MM.1S (cell line): Measurements from ENCODE around the gene CHCHD6.

ENCODE experiments used
- DNase-seq: peaks from one replicate; pipeline ENCODE4 v3.0.0-alpha.2; 2015
- H2AFZ ChIP-seq: fragments of 300-600 bp; sonication (generic); 2 replicates; pipeline ENCODE4 v1.6.0; 2016; ENCODE audit warnings: antibody characterized with exemption, low read length
- H3F3A ChIP-seq: fragments of 300-600 bp; sonication (generic); 2 replicates; pipeline ENCODE4 v1.6.1; 2016; ENCODE audit warnings: mild to moderate bottlenecking, antibody characterized with exemption, low read length, moderate library complexity, mixed read lengths; ENCODE audit not compliant: insufficient read depth
- H3K27ac ChIP-seq: fragments of 300-600 bp; sonication (generic); 2 replicates; pipeline ENCODE4 v1.5.1; 2016; ENCODE audit warnings: mild to moderate bottlenecking, low read length
- H3K27me3 ChIP-seq: fragments of 300-600 bp; sonication (generic); replicated peaks from 2 replicates; pipeline ENCODE4 v1.6.0; 2016; ENCODE audit warnings: low read length; ENCODE audit not compliant: insufficient read depth
- H3K36me3 ChIP-seq: fragments of 300-600 bp; sonication (generic); replicated peaks from 2 replicates; pipeline ENCODE4 v1.6.1; 2016; ENCODE audit warnings: mild to moderate bottlenecking, low read length, mixed read lengths; ENCODE audit not compliant: insufficient read depth
- H3K4me1 ChIP-seq: fragments of 300-600 bp; sonication (generic); 2 replicates; pipeline ENCODE4 v1.6.1; 2016; ENCODE audit warnings: low read length, mixed read lengths
- H3K4me2 ChIP-seq: fragments of 300-600 bp; sonication (generic); 2 replicates; pipeline ENCODE4 v1.6.0; 2016; ENCODE audit warnings: low read depth, low read length
- H3K4me3 ChIP-seq: fragments of 300-600 bp; sonication (generic); 2 replicates; pipeline ENCODE4 v1.5.1; 2016; ENCODE audit warnings: low read length, mixed read lengths
- H3K79me2 ChIP-seq: fragments of 300-600 bp; sonication (generic); 2 replicates; pipeline ENCODE4 v1.6.1; 2016; ENCODE audit warnings: mixed run types, low read length, mixed read lengths
- H3K9ac ChIP-seq: fragments of 300-600 bp; sonication (generic); 2 replicates; pipeline ENCODE4 v1.6.1; 2016; ENCODE audit warnings: low read length, mixed read lengths
- H3K9me2 ChIP-seq: fragments of 300-600 bp; sonication (generic); replicated peaks from 2 replicates; pipeline ENCODE4 v1.6.1; 2016; ENCODE audit warnings: mild to moderate bottlenecking, low read length, mixed read lengths; ENCODE audit not compliant: insufficient read depth
- H3K9me3 ChIP-seq: fragments of 300-600 bp; sonication (generic); replicated peaks from 2 replicates; pipeline ENCODE4 v1.6.1; 2016; ENCODE audit warnings: mild to moderate bottlenecking, low read length, mixed read lengths; ENCODE audit not compliant: insufficient read depth
- H4K20me1 ChIP-seq: fragments of 300-600 bp; sonication (generic); 2 replicates; pipeline ENCODE4 v1.6.1; 2016; ENCODE audit warnings: mild to moderate bottlenecking, low read length, moderate library complexity, mixed read lengths; ENCODE audit not compliant: insufficient read depth
- CTCF ChIP-seq: fragments of 300-600 bp; sonication (generic); IDR thresholded peaks from 2 replicates; pipeline ENCODE4 v1.5.1; 2016; ENCODE audit warnings: antibody characterized with exemption, low read length, mixed read lengths
- EZH2 ChIP-seq: fragments of 300-600 bp; sonication (generic); optimal IDR thresholded peaks from 2 replicates; pipeline ENCODE3; 2017; ENCODE audit warnings: low read depth, mild to moderate bottlenecking, antibody characterized with exemption, low read length, mixed read lengths
- EZH2phosphoT487 ChIP-seq: fragments of 300-600 bp; sonication (generic); IDR thresholded peaks from 2 replicates; pipeline ENCODE4 v1.6.1; 2018; ENCODE audit warnings: antibody characterized with exemption, low read length

Gene CHCHD6

GRCh38 chr3:126859415-126860246 lies 155.6 kb downstream of the CHCHD6 start:
- Histone ChIP-seq H3K27me3 (no peaks in the 10 kb centered on the region), H2AFZ (no peak overlapping the region), H3F3A (no peaks in the 10 kb centered on the region), H3K4me3 (no peak overlapping the region), H3K9ac (no peak overlapping the region), H4K20me1 (no peaks in the 10 kb centered on the region), H3K9me2 (no peaks in the 10 kb centered on the region), H3K79me2 (no peaks in the 10 kb centered on the region), H3K36me3 (no peaks in the 10 kb centered on the region), H3K27ac (no peak overlapping the region), H3K4me2 (no peak overlapping the region), H3K9me3 (no peaks in the 10 kb centered on the region), H3K4me1 (no peaks in the 10 kb centered on the region)
- TF ChIP-seq EZH2phosphoT487: no peak
- no peak for TF ChIP-seq CTCF
- no peak for TF ChIP-seq EZH2
- DNase-seq: no peak

GRCh38 chr3:126865736-126866135 lies 161.7 kb downstream of the CHCHD6 start:
- no peak overlapping the region for H3K9ac ChIP-seq
- H3K4me1 ChIP-seq: no peaks in the 10 kb centered on the region
- no peak overlapping the region for H3K27ac ChIP-seq
- no peaks in the 10 kb centered on the region for H3F3A ChIP-seq
- no peak overlapping the region for H3K4me2 ChIP-seq
- DNase-seq: peak; percentile 14
- no peak overlapping the region for H3K4me3 ChIP-seq
- no peaks in the 10 kb centered on the region for H3K36me3 ChIP-seq
- H3K9me2 ChIP-seq: no peaks in the 10 kb centered on the region
- no peaks in the 10 kb centered on the region for H3K27me3 ChIP-seq
- no peaks in the 10 kb centered on the region for H3K79me2 ChIP-seq
- H2AFZ ChIP-seq: no peak overlapping the region
- no peak for TF ChIP-seq EZH2phosphoT487
- no peaks in the 10 kb centered on the region for H3K9me3 ChIP-seq
- H4K20me1 ChIP-seq: no peaks in the 10 kb centered on the region

- Histone ChIP-seq H2AFZ (no peak overlapping the region), H3K79me2 (no peaks in the 10 kb centered on the region), H3K27me3 (no peaks in the 10 kb centered on the region), H3K36me3 (no peaks in the 10 kb centered on the region), H3K9ac (no peak overlapping the region), H3K27ac (no peak overlapping the region), H3K9me3 (no peaks in the 10 kb centered on the region), H3K4me2 (no peak overlapping the region), H3F3A (no peaks in the 10 kb centered on the region), H4K20me1 (no peaks in the 10 kb centered on the region), H3K4me3 (no peak overlapping the region), H3K9me2 (no peaks in the 10 kb centered on the region), H3K4me1 (no peaks in the 10 kb centered on the region)
- DNase-seq: no peak
- TF ChIP-seq EZH2: no peak
- TF ChIP-seq CTCF: no peak
- no peak for TF ChIP-seq EZH2phosphoT487
These were observed 162.2 kb downstream of the CHCHD6 start for GRCh38 chr3:126866175-126866759.
